Measurements from ENCODE around the gene FOXI1. TPM values are rescaled to one million over a fixed set of nuclear protein-coding genes. Genes with fewer than 3 reads are reported as not detected.

Gene FOXI1
- total RNA-seq, 1 experiment from 2014 or later, result 0.07 TPM

- Histone ChIP-seq H2AFZ (ENCODE audit: low read length) (no peak overlapping the region), H3K36me3 (ENCODE audit: insufficient read depth, low read length) (no peaks in the 10 kb centered on the region), H4K20me1 (ENCODE audit: insufficient read depth, low read depth, low read length) (no peaks in the 10 kb centered on the region), H3K79me2 (ENCODE audit: low read length) (no peaks in the 10 kb centered on the region), H3K4me3 (ENCODE audit: low read length) (no peak overlapping the region), H3K9me3 (ENCODE audit: low read length) (no peaks in the 10 kb centered on the region), H3K4me1 (ENCODE audit: low read length) (peaks cover 27% of the 10 kb centered on the region), H3K9ac (ENCODE audit: low read length) (no peak overlapping the region), H3K27ac (ENCODE audit: low read length) (no peak overlapping the region), H3K27me3 (ENCODE audit: low read length) (no peaks in the 10 kb centered on the region), H3K4me2 (ENCODE audit: low read depth, low read length, poor library complexity, severe bottlenecking) (no peak overlapping the region), H3K9me2 (replicated peaks; ENCODE audit: insufficient read depth, low read length) (no peaks in the 10 kb centered on the region)
- DNase-seq, result no peak
Measured at GRCh38 chr5:170143091-170143490, 37.4 kb downstream of the FOXI1 start.

GRCh38 chr5:170143710-170144109 is 38.0 kb downstream of the FOXI1 start:
- Histone ChIP-seq H3K4me3 (ENCODE audit: low read length) (no peak overlapping the region), H4K20me1 (ENCODE audit: insufficient read depth, low read depth, low read length) (no peaks in the 10 kb centered on the region), H3K4me1 (ENCODE audit: low read length) (peaks cover 27% of the 10 kb centered on the region), H3K27me3 (ENCODE audit: low read length) (no peaks in the 10 kb centered on the region), H3K4me2 (ENCODE audit: low read depth, low read length, poor library complexity, severe bottlenecking) (no peak overlapping the region), H3K27ac (ENCODE audit: low read length) (no peak overlapping the region), H3K79me2 (ENCODE audit: low read length) (no peaks in the 10 kb centered on the region), H2AFZ (ENCODE audit: low read length) (no peak overlapping the region), H3K9me2 (replicated peaks; ENCODE audit: insufficient read depth, low read length) (no peaks in the 10 kb centered on the region), H3K36me3 (ENCODE audit: insufficient read depth, low read length) (no peaks in the 10 kb centered on the region), H3K9ac (ENCODE audit: low read length) (no peak overlapping the region), H3K9me3 (ENCODE audit: low read length) (no peaks in the 10 kb centered on the region)
- no peak for DNase-seq

GRCh38 chr5:170144286-170145023 is 38.8 kb downstream of the FOXI1 start:
- Histone ChIP-seq H3K9me3 (ENCODE audit: low read length) (no peaks in the 10 kb centered on the region), H3K27ac (ENCODE audit: low read length) (no peak overlapping the region), H4K20me1 (ENCODE audit: insufficient read depth, low read depth, low read length) (no peaks in the 10 kb centered on the region), H3K4me1 (ENCODE audit: low read length) (peaks cover 27% of the 10 kb centered on the region), H3K4me3 (ENCODE audit: low read length) (no peak overlapping the region), H3K4me2 (ENCODE audit: low read depth, low read length, poor library complexity, severe bottlenecking) (no peak overlapping the region), H3K79me2 (ENCODE audit: low read length) (no peaks in the 10 kb centered on the region), H3K36me3 (ENCODE audit: insufficient read depth, low read length) (no peaks in the 10 kb centered on the region), H2AFZ (ENCODE audit: low read length) (no peak overlapping the region), H3K9ac (ENCODE audit: low read length) (no peak overlapping the region), H3K9me2 (replicated peaks; ENCODE audit: insufficient read depth, low read length) (no peaks in the 10 kb centered on the region), H3K27me3 (ENCODE audit: low read length) (no peaks in the 10 kb centered on the region)
- DNase-seq, result no peak

GRCh38 chr5:170145462-170145861 is 39.8 kb downstream of the FOXI1 start:
- no peaks in the 10 kb centered on the region for H3K9me3 ChIP-seq (ENCODE audit: low read length)
- no peak overlapping the region for H3K27ac ChIP-seq (ENCODE audit: low read length)
- no peaks in the 10 kb centered on the region for H3K9me2 ChIP-seq (replicated peaks; ENCODE audit: insufficient read depth, low read length)
- H3K36me3 ChIP-seq (ENCODE audit: insufficient read depth, low read length), result no peaks in the 10 kb centered on the region
- H3K4me1 ChIP-seq (ENCODE audit: low read length), result peaks cover 27% of the 10 kb centered on the region
- H3K4me3 ChIP-seq (ENCODE audit: low read length), result no peak overlapping the region
- H3K27me3 ChIP-seq (ENCODE audit: low read length), result no peaks in the 10 kb centered on the region
- no peaks in the 10 kb centered on the region for H4K20me1 ChIP-seq (ENCODE audit: insufficient read depth, low read depth, low read length)
- no peaks in the 10 kb centered on the region for H3K79me2 ChIP-seq (ENCODE audit: low read length)
- peak; percentile 78 for DNase-seq
- H3K4me2 ChIP-seq (ENCODE audit: low read depth, low read length, poor library complexity, severe bottlenecking), result peak overlapping the region; percentile 23
- peak overlapping the region; percentile 38 for H2AFZ ChIP-seq (ENCODE audit: low read length)
- no peak overlapping the region for H3K9ac ChIP-seq (ENCODE audit: low read length)

GRCh38 chr5:170147051-170147752 is 41.5 kb downstream of the FOXI1 start:
- H3K4me2 ChIP-seq (ENCODE audit: low read depth, low read length, poor library complexity, severe bottlenecking), result no peak overlapping the region
- no peak for DNase-seq
- no peaks in the 10 kb centered on the region for H3K27me3 ChIP-seq (ENCODE audit: low read length)
- peaks cover 18% of the 10 kb centered on the region for H3K4me1 ChIP-seq (ENCODE audit: low read length)
- H3K9ac ChIP-seq (ENCODE audit: low read length), result no peak overlapping the region
- H3K4me3 ChIP-seq (ENCODE audit: low read length), result no peak overlapping the region
- no peak overlapping the region for H3K27ac ChIP-seq (ENCODE audit: low read length)
- H3K36me3 ChIP-seq (ENCODE audit: insufficient read depth, low read length), result no peaks in the 10 kb centered on the region
- no peaks in the 10 kb centered on the region for H4K20me1 ChIP-seq (ENCODE audit: insufficient read depth, low read depth, low read length)
- no peaks in the 10 kb centered on the region for H3K9me2 ChIP-seq (replicated peaks; ENCODE audit: insufficient read depth, low read length)
- H3K79me2 ChIP-seq (ENCODE audit: low read length), result no peaks in the 10 kb centered on the region
- H2AFZ ChIP-seq (ENCODE audit: low read length), result no peak overlapping the region
- no peaks in the 10 kb centered on the region for H3K9me3 ChIP-seq (ENCODE audit: low read length)

- H3K9ac ChIP-seq (ENCODE audit: low read length), result no peak overlapping the region
- no peak for DNase-seq
- H3K27ac ChIP-seq (ENCODE audit: low read length), result no peak overlapping the region
- H3K9me3 ChIP-seq (ENCODE audit: low read length), result no peaks in the 10 kb centered on the region
- no peak overlapping the region for H2AFZ ChIP-seq (ENCODE audit: low read length)
- no peak overlapping the region for H3K4me2 ChIP-seq (ENCODE audit: low read depth, low read length, poor library complexity, severe bottlenecking)
- H3K4me3 ChIP-seq (ENCODE audit: low read length), result no peak overlapping the region
- H3K9me2 ChIP-seq (replicated peaks; ENCODE audit: insufficient read depth, low read length), result no peaks in the 10 kb centered on the region
- H3K79me2 ChIP-seq (ENCODE audit: low read length), result no peaks in the 10 kb centered on the region
- no peaks in the 10 kb centered on the region for H4K20me1 ChIP-seq (ENCODE audit: insufficient read depth, low read depth, low read length)
- H3K27me3 ChIP-seq (ENCODE audit: low read length), result no peaks in the 10 kb centered on the region
- no peaks in the 10 kb centered on the region for H3K36me3 ChIP-seq (ENCODE audit: insufficient read depth, low read length)
- H3K4me1 ChIP-seq (ENCODE audit: low read length), result peaks cover 24% of the 10 kb centered on the region
Measured at GRCh38 chr5:170147753-170148264, 42.1 kb downstream of the FOXI1 start.

- H3K9me2 ChIP-seq (replicated peaks; ENCODE audit: insufficient read depth, low read length), result no peaks in the 10 kb centered on the region
Measured at GRCh38 chr5:170148430-170149205, 42.9 kb downstream of the FOXI1 start.

GRCh38 chr5:170149206-170149515 is 43.5 kb downstream of the FOXI1 start:
- Histone ChIP-seq H3K4me1 (ENCODE audit: low read length) (peaks cover 37% of the 10 kb centered on the region), H3K4me2 (ENCODE audit: low read depth, low read length, poor library complexity, severe bottlenecking) (no peak overlapping the region), H2AFZ (ENCODE audit: low read length) (no peak overlapping the region), H3K4me3 (ENCODE audit: low read length) (no peak overlapping the region), H3K27me3 (ENCODE audit: low read length) (no peaks in the 10 kb centered on the region), H3K9me3 (ENCODE audit: low read length) (no peaks in the 10 kb centered on the region), H3K36me3 (ENCODE audit: insufficient read depth, low read length) (no peaks in the 10 kb centered on the region), H4K20me1 (ENCODE audit: insufficient read depth, low read depth, low read length) (no peaks in the 10 kb centered on the region), H3K79me2 (ENCODE audit: low read length) (no peaks in the 10 kb centered on the region), H3K27ac (ENCODE audit: low read length) (no peak overlapping the region), H3K9ac (ENCODE audit: low read length) (no peak overlapping the region), H3K9me2 (replicated peaks; ENCODE audit: insufficient read depth, low read length) (no peaks in the 10 kb centered on the region)
- no peak for DNase-seq

More at GRCh38 chr5:170148430-170149205, 42.9 kb downstream of the FOXI1 start:
- no peak overlapping the region for H2AFZ ChIP-seq (ENCODE audit: low read length)
- no peaks in the 10 kb centered on the region for H4K20me1 ChIP-seq (ENCODE audit: insufficient read depth, low read depth, low read length)
- no peak overlapping the region for H3K27ac ChIP-seq (ENCODE audit: low read length)
- no peak for DNase-seq
- H3K4me1 ChIP-seq (ENCODE audit: low read length), result peaks cover 32% of the 10 kb centered on the region
- no peaks in the 10 kb centered on the region for H3K79me2 ChIP-seq (ENCODE audit: low read length)
- no peaks in the 10 kb centered on the region for H3K27me3 ChIP-seq (ENCODE audit: low read length)
- H3K9ac ChIP-seq (ENCODE audit: low read length), result no peak overlapping the region
- no peak overlapping the region for H3K4me3 ChIP-seq (ENCODE audit: low read length)
- H3K36me3 ChIP-seq (ENCODE audit: insufficient read depth, low read length), result no peaks in the 10 kb centered on the region
- H3K9me3 ChIP-seq (ENCODE audit: low read length), result no peaks in the 10 kb centered on the region
- no peak overlapping the region for H3K4me2 ChIP-seq (ENCODE audit: low read depth, low read length, poor library complexity, severe bottlenecking)

Measured in Karpas-422 (cell line).